Skeletal muscle satellite cell (primary cell): ENCODE data around the gene MATN1.
A peak's percentile ranks its signal among the peaks of the same experiment; 100 is the strongest.

Experiments used
- H3K27me3 ChIP-seq: 2 replicates; pipeline ENCODE4 v1.7.0; 2013; ENCODE audit warnings: low read length; ENCODE audit not compliant: control insufficient read depth, insufficient read depth
- H3K36me3 ChIP-seq: 2 replicates; pipeline ENCODE4 v1.7.0; 2013; ENCODE audit warnings: mild to moderate bottlenecking, control low read depth, low read length; ENCODE audit not compliant: insufficient read depth
- H3K4me1 ChIP-seq: 2 replicates; pipeline ENCODE4 v1.7.0; 2013; ENCODE audit warnings: low read length; ENCODE audit not compliant: control insufficient read depth, insufficient read depth
- H3K4me2 ChIP-seq: 2 replicates; pipeline ENCODE4 v1.7.0; 2013; ENCODE audit warnings: mild to moderate bottlenecking, low read length
- H3K4me3 ChIP-seq: 2 replicates; pipeline ENCODE4 v1.7.0; 2013; ENCODE audit warnings: low read length
- H3K9ac ChIP-seq: 2 replicates; pipeline ENCODE4 v1.7.0; 2013; ENCODE audit warnings: mild to moderate bottlenecking, low read depth, low read length, moderate library complexity
- H3K9me3 ChIP-seq: replicated peaks from 2 replicates; pipeline ENCODE4 v1.7.0; 2013; ENCODE audit warnings: mild to moderate bottlenecking, control low read depth, low read length

The MATN1 gene

GRCh38 chr1:30762930-30763650, 39.7 kb upstream of the MATN1 start:
- Histone ChIP-seq H3K27me3 (no peaks in the 10 kb centered on the region), H3K36me3 (no peaks in the 10 kb centered on the region), H3K4me3 (no peak overlapping the region), H3K4me2 (no peak overlapping the region), H3K9ac (no peak overlapping the region), H3K9me3 (no peaks in the 10 kb centered on the region), H3K4me1 (peaks cover 27% of the 10 kb centered on the region)

- Histone ChIP-seq H3K9me3 (no peaks in the 10 kb centered on the region), H3K36me3 (no peaks in the 10 kb centered on the region), H3K9ac (no peak overlapping the region), H3K4me1 (peaks cover 33% of the 10 kb centered on the region), H3K4me2 (no peak overlapping the region), H3K27me3 (no peaks in the 10 kb centered on the region), H3K4me3 (no peak overlapping the region)
These were observed 39.0 kb upstream of the MATN1 start for GRCh38 chr1:30762152-30762929.

- Histone ChIP-seq H3K4me1 (peaks cover 41% of the 10 kb centered on the region), H3K27me3 (no peaks in the 10 kb centered on the region), H3K36me3 (no peaks in the 10 kb centered on the region), H3K4me2 (no peak overlapping the region), H3K9me3 (no peaks in the 10 kb centered on the region), H3K9ac (no peak overlapping the region), H3K4me3 (no peak overlapping the region)
These were observed 38.2 kb upstream of the MATN1 start for GRCh38 chr1:30761381-30762151.

- H3K9ac ChIP-seq: no peak overlapping the region
- no peaks in the 10 kb centered on the region for H3K27me3 ChIP-seq
- H3K9me3 ChIP-seq: no peaks in the 10 kb centered on the region
- peaks cover 49% of the 10 kb centered on the region for H3K4me1 ChIP-seq
- no peaks in the 10 kb centered on the region for H3K36me3 ChIP-seq
- no peak overlapping the region for H3K4me3 ChIP-seq
- H3K4me2 ChIP-seq: peak overlapping the region; percentile 19
These were observed 37.4 kb upstream of the MATN1 start for GRCh38 chr1:30760596-30761324.

GRCh38 chr1:30759718-30760281, 36.4 kb upstream of the MATN1 start:
- H3K9ac ChIP-seq: no peak overlapping the region
- H3K4me3 ChIP-seq: no peak overlapping the region

GRCh38 chr1:30758785-30759380, 35.5 kb upstream of the MATN1 start:
- no peak overlapping the region for H3K4me3 ChIP-seq
- H3K4me1 ChIP-seq: peaks cover 52% of the 10 kb centered on the region
- no peak overlapping the region for H3K9ac ChIP-seq
- H3K9me3 ChIP-seq: no peaks in the 10 kb centered on the region
- H3K4me2 ChIP-seq: no peak overlapping the region
- no peaks in the 10 kb centered on the region for H3K36me3 ChIP-seq
- no peaks in the 10 kb centered on the region for H3K27me3 ChIP-seq

More at GRCh38 chr1:30759718-30760281, 36.4 kb upstream of the MATN1 start:
- H3K4me1 ChIP-seq: peaks cover 54% of the 10 kb centered on the region
- H3K9me3 ChIP-seq: no peaks in the 10 kb centered on the region
- no peaks in the 10 kb centered on the region for H3K36me3 ChIP-seq
- no peaks in the 10 kb centered on the region for H3K27me3 ChIP-seq
- no peak overlapping the region for H3K4me2 ChIP-seq

- Histone ChIP-seq H3K27me3 (peaks cover 4% of the 10 kb centered on the region), H3K4me3 (no peak overlapping the region), H3K4me1 (peaks cover 45% of the 10 kb centered on the region), H3K36me3 (no peaks in the 10 kb centered on the region), H3K9ac (no peak overlapping the region), H3K9me3 (no peaks in the 10 kb centered on the region), H3K4me2 (no peak overlapping the region)
These were observed 34.8 kb upstream of the MATN1 start for GRCh38 chr1:30758121-30758688.

- H3K4me2 ChIP-seq: peak within 1 kb of the TSS; percentile 61
- peaks cover 4% of the 10 kb centered on the region for H3K27me3 ChIP-seq
- H3K36me3 ChIP-seq: no peaks in the 10 kb centered on the region
- H3K9ac ChIP-seq: peak within 1 kb of the TSS; percentile 49
- H3K4me1 ChIP-seq: peaks cover 41% of the 10 kb centered on the region
- H3K9me3 ChIP-seq: no peaks in the 10 kb centered on the region
- peak within 1 kb of the TSS; percentile 38 for H3K4me3 ChIP-seq
These were observed 34.2 kb upstream of the MATN1 start, which contains the start of gene LAPTM5 for GRCh38 chr1:30757352-30758120. TSS of gene LAPTM5 (minus strand) at chr1:30757774. CDS start at chr1:30757745, 29 bp downstream.

- peak overlapping the region; percentile 49 for H3K9ac ChIP-seq
- peaks cover 4% of the 10 kb centered on the region for H3K27me3 ChIP-seq
- H3K4me1 ChIP-seq: peaks cover 36% of the 10 kb centered on the region
- peak overlapping the region; percentile 61 for H3K4me2 ChIP-seq
- no peaks in the 10 kb centered on the region for H3K9me3 ChIP-seq
- H3K36me3 ChIP-seq: no peaks in the 10 kb centered on the region
- peak overlapping the region; percentile 38 for H3K4me3 ChIP-seq
These were observed 33.4 kb upstream of the MATN1 start for GRCh38 chr1:30756545-30757351.
